GM23338 (cell line): ENCODE results near the gene PAQR9. TPM values are rescaled to one million over a fixed set of nuclear protein-coding genes. Genes with fewer than 3 reads are reported as not detected.
A peak's percentile ranks its signal among the peaks of the same experiment; 100 is the strongest.

Experiments used
- ATAC-seq: fragments of 200-7000 bp; cut with Tn5 transposase; 3 replicates; pipeline ENCODE4 v1.9.1; 2020
- DNase-seq: peaks from one replicate; pipeline ENCODE4 v3.0.0-alpha.2; 2015; ENCODE audit warnings: low spot score
- H2AFZ ChIP-seq: fragments of 200-600 bp; sonication (generic); 2 replicates; pipeline ENCODE4 v1.8.0; 2016; ENCODE audit warnings: antibody characterized with exemption, mild to moderate bottlenecking, moderate library complexity
- H3F3A ChIP-seq: fragments of 200-600 bp; sonication (generic); replicated peaks from 2 replicates; pipeline ENCODE4 v1.8.0; 2017; ENCODE audit warnings: antibody characterized with exemption, mixed run types, low read depth
- H3K27ac ChIP-seq: fragments of 200-600 bp; sonication (generic); 2 replicates; pipeline ENCODE4 v1.6.1; 2016; ENCODE audit warnings: low read depth
- H3K27me3 ChIP-seq: fragments of 200-600 bp; sonication (generic); 2 replicates; pipeline ENCODE4 v1.8.0; 2016; ENCODE audit warnings: mild to moderate bottlenecking, mixed run types, moderate library complexity; ENCODE audit not compliant: insufficient read depth
- H3K36me3 ChIP-seq: fragments of 200-600 bp; sonication (generic); 2 replicates; pipeline ENCODE4 v1.8.0; 2016; ENCODE audit warnings: mild to moderate bottlenecking; ENCODE audit not compliant: insufficient read depth
- H3K4me1 ChIP-seq: fragments of 200-600 bp; sonication (generic); 2 replicates; pipeline ENCODE4 v1.8.0; 2016; ENCODE audit warnings: mild to moderate bottlenecking, moderate library complexity; ENCODE audit not compliant: insufficient read depth
- H3K4me2 ChIP-seq: fragments of 200-600 bp; sonication (generic); 2 replicates; pipeline ENCODE4 v1.7.1; 2017; ENCODE audit warnings: mixed run types
- H3K4me3 ChIP-seq: fragments of 200-600 bp; sonication (generic); 2 replicates; pipeline ENCODE4 v1.6.1; 2016; ENCODE audit warnings: mixed run types
- H3K79me2 ChIP-seq: fragments of 200-600 bp; sonication (generic); replicated peaks from 2 replicates; pipeline ENCODE4 v1.8.0; 2017; ENCODE audit warnings: mild to moderate bottlenecking; ENCODE audit not compliant: insufficient read depth
- H3K9me2 ChIP-seq: fragments of 200-600 bp; sonication (generic); 2 replicates; pipeline ENCODE4 v1.8.0; 2017; ENCODE audit not compliant: insufficient read depth
- H4K20me1 ChIP-seq: fragments of 200-600 bp; sonication (generic); replicated peaks from 2 replicates; pipeline ENCODE4 v1.8.0; 2017; ENCODE audit warnings: mild to moderate bottlenecking; ENCODE audit not compliant: insufficient read depth
- H3K27ac Mint-ChIP-seq: 2 replicates; pipeline ENCODE4 v1.8.0; 2020; ENCODE audit warnings: inconsistent platforms, mild to moderate bottlenecking, moderate library complexity, mixed read lengths
- H3K27me3 Mint-ChIP-seq: 3 replicates; pipeline ENCODE4 v1.8.0; 2022; ENCODE audit warnings: low read depth, mild to moderate bottlenecking, moderate library complexity, mixed read lengths, inconsistent platforms; ENCODE audit not compliant: insufficient read depth, poor library complexity
- H3K36me3 Mint-ChIP-seq: 3 replicates; pipeline ENCODE4 v1.8.0; 2021; ENCODE audit warnings: low read depth, mild to moderate bottlenecking, inconsistent platforms, moderate library complexity, mixed read lengths
- H3K4me1 Mint-ChIP-seq: 3 replicates; pipeline ENCODE4 v1.8.0; 2020; ENCODE audit warnings: mild to moderate bottlenecking, inconsistent platforms, mixed read lengths
- H3K4me3 Mint-ChIP-seq: 3 replicates; pipeline ENCODE4 v1.8.0; 2021; ENCODE audit warnings: moderate library complexity, mild to moderate bottlenecking, inconsistent platforms, mixed read lengths
- H3K9me3 Mint-ChIP-seq: 3 replicates; pipeline ENCODE4 v1.8.0; 2020; ENCODE audit warnings: moderate library complexity, mild to moderate bottlenecking, inconsistent platforms, mixed read lengths
- POLR2AphosphoS5 ChIP-seq: IDR thresholded peaks from 2 replicates; pipeline ENCODE4 v1.6.1; 2016; ENCODE audit warnings: antibody characterized with exemption, low read depth
- ZNF331 ChIP-seq: fragments of 250-450 bp; sonication (Bioruptor Pico); IDR thresholded peaks from 2 replicates; pipeline ENCODE4 v1.5.0; 2020; ENCODE audit warnings: low read depth, mild to moderate bottlenecking, moderate library complexity
- polyA plus RNA-seq: library from polyadenylated mRNA; unstranded; fragments of >200 nt; fragmentation: Nextera tagmentation; extraction: Ambion mirVana; gene quantifications from 2 replicates; pipeline ENCODE4 v1.2.1, GENCODE V29; 2016
- total RNA-seq: library from RNA; depleted of rRNA; stranded (reverse); fragments of >200 nt; shearing (Covaris generic); gene quantifications from 2 replicates; pipeline ENCODE4 v1.2.3, GENCODE V29; 2014
- TF ChIP-seq, protein P1 (sequence below): fragments of 250-450 bp; sonication (Bioruptor Pico); IDR thresholded peaks from 2 replicates; pipeline ENCODE4 v1.5.0; 2020; ENCODE audit warnings: mild to moderate bottlenecking, moderate library complexity

PAQR9 gene
- total and polyA plus RNA-seq, 2 experiments from 2014 or later: 2.0 to 2.3 TPM

DNA sequence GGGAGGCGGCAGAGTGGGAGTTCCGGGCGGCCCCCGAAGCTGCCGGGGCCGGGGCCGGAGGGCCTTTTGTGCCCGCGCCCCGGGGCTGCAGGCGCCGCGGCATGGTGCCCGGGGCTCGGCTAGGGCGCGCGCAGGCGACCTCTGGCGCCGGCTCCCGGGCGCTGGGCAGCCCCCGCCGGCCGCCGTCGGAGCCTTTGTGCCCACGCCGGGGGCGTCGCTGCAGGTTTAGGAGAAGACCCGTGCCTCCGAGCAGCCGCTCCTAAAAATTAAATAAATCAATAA, 299 bp downstream of the PAQR9 start (continued):
- TF ChIP-seq, protein P1, sequence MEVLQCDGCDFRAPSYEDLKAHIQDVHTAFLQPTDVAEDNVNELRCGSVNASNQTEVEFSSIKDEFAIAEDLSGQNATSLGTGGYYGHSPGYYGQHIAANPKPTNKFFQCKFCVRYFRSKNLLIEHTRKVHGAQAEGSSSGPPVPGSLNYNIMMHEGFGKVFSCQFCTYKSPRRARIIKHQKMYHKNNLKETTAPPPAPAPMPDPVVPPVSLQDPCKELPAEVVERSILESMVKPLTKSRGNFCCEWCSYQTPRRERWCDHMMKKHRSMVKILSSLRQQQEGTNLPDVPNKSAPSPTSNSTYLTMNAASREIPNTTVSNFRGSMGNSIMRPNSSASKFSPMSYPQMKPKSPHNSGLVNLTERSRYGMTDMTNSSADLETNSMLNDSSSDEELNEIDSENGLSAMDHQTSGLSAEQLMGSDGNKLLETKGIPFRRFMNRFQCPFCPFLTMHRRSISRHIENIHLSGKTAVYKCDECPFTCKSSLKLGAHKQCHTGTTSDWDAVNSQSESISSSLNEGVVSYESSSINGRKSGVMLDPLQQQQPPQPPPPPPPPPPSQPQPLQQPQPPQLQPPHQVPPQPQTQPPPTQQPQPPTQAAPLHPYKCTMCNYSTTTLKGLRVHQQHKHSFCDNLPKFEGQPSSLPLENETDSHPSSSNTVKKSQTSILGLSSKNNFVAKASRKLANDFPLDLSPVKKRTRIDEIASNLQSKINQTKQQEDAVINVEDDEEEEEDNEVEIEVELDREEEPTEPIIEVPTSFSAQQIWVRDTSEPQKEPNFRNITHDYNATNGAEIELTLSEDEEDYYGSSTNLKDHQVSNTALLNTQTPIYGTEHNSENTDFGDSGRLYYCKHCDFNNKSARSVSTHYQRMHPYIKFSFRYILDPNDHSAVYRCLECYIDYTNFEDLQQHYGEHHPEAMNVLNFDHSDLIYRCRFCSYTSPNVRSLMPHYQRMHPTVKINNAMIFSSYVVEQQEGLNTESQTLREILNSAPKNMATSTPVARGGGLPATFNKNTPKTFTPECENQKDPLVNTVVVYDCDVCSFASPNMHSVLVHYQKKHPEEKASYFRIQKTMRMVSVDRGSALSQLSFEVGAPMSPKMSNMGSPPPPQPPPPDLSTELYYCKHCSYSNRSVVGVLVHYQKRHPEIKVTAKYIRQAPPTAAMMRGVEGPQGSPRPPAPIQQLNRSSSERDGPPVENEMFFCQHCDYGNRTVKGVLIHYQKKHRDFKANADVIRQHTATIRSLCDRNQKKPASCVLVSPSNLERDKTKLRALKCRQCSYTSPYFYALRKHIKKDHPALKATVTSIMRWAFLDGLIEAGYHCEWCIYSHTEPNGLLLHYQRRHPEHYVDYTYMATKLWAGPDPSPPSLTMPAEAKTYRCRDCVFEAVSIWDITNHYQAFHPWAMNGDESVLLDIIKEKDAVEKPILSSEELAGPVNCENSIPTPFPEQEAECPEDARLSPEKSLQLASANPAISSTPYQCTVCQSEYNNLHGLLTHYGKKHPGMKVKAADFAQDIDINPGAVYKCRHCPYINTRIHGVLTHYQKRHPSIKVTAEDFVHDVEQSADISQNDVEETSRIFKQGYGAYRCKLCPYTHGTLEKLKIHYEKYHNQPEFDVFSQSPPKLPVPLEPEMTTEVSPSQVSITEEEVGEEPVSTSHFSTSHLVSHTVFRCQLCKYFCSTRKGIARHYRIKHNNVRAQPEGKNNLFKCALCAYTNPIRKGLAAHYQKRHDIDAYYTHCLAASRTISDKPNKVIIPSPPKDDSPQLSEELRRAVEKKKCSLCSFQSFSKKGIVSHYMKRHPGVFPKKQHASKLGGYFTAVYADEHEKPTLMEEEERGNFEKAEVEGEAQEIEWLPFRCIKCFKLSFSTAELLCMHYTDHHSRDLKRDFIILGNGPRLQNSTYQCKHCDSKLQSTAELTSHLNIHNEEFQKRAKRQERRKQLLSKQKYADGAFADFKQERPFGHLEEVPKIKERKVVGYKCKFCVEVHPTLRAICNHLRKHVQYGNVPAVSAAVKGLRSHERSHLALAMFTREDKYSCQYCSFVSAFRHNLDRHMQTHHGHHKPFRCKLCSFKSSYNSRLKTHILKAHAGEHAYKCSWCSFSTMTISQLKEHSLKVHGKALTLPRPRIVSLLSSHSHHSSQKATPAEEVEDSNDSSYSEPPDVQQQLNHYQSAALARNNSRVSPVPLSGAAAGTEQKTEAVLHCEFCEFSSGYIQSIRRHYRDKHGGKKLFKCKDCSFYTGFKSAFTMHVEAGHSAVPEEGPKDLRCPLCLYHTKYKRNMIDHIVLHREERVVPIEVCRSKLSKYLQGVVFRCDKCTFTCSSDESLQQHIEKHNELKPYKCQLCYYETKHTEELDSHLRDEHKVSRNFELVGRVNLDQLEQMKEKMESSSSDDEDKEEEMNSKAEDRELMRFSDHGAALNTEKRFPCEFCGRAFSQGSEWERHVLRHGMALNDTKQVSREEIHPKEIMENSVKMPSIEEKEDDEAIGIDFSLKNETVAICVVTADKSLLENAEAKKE (CRISPR knock-in tag): no peak

DNA sequence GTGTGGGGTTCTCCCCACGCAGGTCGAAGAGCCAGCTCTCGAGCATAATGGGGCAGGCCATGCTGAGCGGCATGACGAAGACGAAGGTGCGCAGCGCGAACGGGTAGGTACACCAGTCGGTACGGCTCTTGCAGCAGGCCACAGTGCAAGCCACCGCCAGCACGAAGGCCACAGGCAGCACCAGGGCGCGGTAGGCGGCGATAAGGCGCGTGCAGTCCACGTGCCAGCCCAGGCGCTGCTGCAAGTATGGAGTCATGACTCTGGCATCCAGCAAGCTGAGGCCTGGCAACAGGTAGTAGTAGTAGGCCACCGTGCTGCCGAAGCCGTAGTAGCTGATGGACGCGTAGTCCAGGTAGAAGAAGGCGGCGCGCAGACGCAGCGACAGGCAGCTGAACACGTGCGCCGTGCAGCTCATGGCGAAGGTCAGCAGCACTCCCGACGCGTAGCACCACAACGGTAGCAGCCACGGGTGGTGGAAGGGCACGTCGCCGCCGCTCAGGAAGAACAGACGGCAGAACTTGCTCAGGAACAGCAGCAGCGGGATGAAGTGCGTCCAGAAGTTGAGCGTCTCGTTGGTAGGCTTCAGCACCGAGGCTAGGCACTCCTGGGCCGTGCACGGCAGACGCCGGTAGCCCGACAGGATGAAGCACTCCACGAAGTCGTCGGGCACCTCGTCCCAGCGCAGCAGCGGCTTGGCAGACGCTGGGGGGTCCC, 797 bp downstream of the PAQR9 start:
- Mint-ChIP-seq H3K36me3 (peaks cover 15% of the 10 kb centered on the region; the same call in 2 of the 3 replicates), H3K27me3 (peaks cover 28% of the 10 kb centered on the region), H3K27ac (no peak overlapping the region), H3K4me1 (peaks cover 19% of the 10 kb centered on the region), H3K9me3 (peaks cover 4% of the 10 kb centered on the region; the same call in 2 of the 3 replicates), H3K4me3 (peak overlapping the region; percentile 89)
- H3K4me1 ChIP-seq: peaks cover 3% of the 10 kb centered on the region; the same call in 1 of the 2 replicates
- peaks cover 49% of the 10 kb centered on the region for H3K27me3 ChIP-seq
- peak; percentile 51 for ATAC-seq
- 0 out of 2 replicates have a peak, but pooled peaks cover 3% of the 10 kb centered on the region for H4K20me1 ChIP-seq
- no peaks in the 10 kb centered on the region for H3K79me2 ChIP-seq
- no peak for TF ChIP-seq ZNF331 (CRISPR knock-in tag)
- 0 out of 2 replicates have a peak, but pooled peaks have one; percentile 9 for TF ChIP-seq POLR2AphosphoS5
- H3K36me3 ChIP-seq: no peaks in the 10 kb centered on the region
- H2AFZ ChIP-seq: peak overlapping the region; percentile 95
- DNase-seq: peak; percentile 53
- H3K4me3 ChIP-seq: peak overlapping the region; percentile 58
- peaks cover 5% of the 10 kb centered on the region; the same call in 1 of the 2 replicates for H3F3A ChIP-seq
- no peak overlapping the region for H3K27ac ChIP-seq
- no peaks in the 10 kb centered on the region for H3K9me2 ChIP-seq
- H3K4me2 ChIP-seq: peak overlapping the region; percentile 81
